Hepatocyte (in vitro differentiated cells): ENCODE results near the gene TTYH2. TPM values are rescaled to one million over a fixed set of nuclear protein-coding genes. Genes with fewer than 3 reads are reported as not detected.

Experiments used
- DNase-seq: peaks from one replicate; pipeline ENCODE4 v3.0.0-alpha.2; 2016; ENCODE audit warnings: low spot score
- H2AFZ ChIP-seq: fragments of 200-600 bp; sonication (generic); 2 replicates; pipeline ENCODE4 v1.6.0; 2016; ENCODE audit warnings: antibody characterized with exemption, mild to moderate bottlenecking
- H3K27ac ChIP-seq: fragments of 200-600 bp; sonication (generic); 2 replicates; pipeline ENCODE4 v1.5.1; 2016; ENCODE audit warnings: mild to moderate bottlenecking
- H3K27me3 ChIP-seq: fragments of 200-600 bp; sonication (generic); 2 replicates; pipeline ENCODE4 v1.6.1; 2016
- H3K36me3 ChIP-seq: fragments of 200-600 bp; sonication (generic); replicated peaks from 2 replicates; pipeline ENCODE4 v1.5.1; 2016; ENCODE audit warnings: low read depth; ENCODE audit not compliant: insufficient read depth
- H3K4me1 ChIP-seq: fragments of 200-600 bp; sonication (generic); 2 replicates; pipeline ENCODE4 v1.5.1; 2016; ENCODE audit warnings: mild to moderate bottlenecking, moderate library complexity; ENCODE audit not compliant: insufficient read depth
- H3K4me2 ChIP-seq: fragments of 200-600 bp; sonication (generic); 2 replicates; pipeline ENCODE4 v1.6.0; 2016
- H3K4me3 ChIP-seq: fragments of 200-600 bp; sonication (generic); 2 replicates; pipeline ENCODE4 v1.5.1; 2016; ENCODE audit warnings: mild to moderate bottlenecking
- H3K79me2 ChIP-seq: fragments of 200-600 bp; sonication (generic); 2 replicates; pipeline ENCODE4 v1.6.0; 2017; ENCODE audit warnings: mild to moderate bottlenecking
- H3K9me2 ChIP-seq: fragments of 200-600 bp; sonication (generic); replicated peaks from 2 replicates; pipeline ENCODE4 v1.6.0; 2017; ENCODE audit warnings: mild to moderate bottlenecking; ENCODE audit not compliant: insufficient read depth
- H3K9me3 ChIP-seq: fragments of 200-600 bp; sonication (generic); 2 replicates; pipeline ENCODE4 v1.5.1; 2016; ENCODE audit warnings: low read depth, mild to moderate bottlenecking
- H4K20me1 ChIP-seq: fragments of 200-600 bp; sonication (generic); 2 replicates; pipeline ENCODE4 v1.6.0; 2016; ENCODE audit warnings: mild to moderate bottlenecking; ENCODE audit not compliant: insufficient read depth, poor library complexity, severe bottlenecking
- CTCF ChIP-seq: fragments of 200-600 bp; sonication (generic); IDR thresholded peaks from 2 replicates; pipeline ENCODE4 v1.5.1; 2016; ENCODE audit warnings: antibody characterized with exemption, mild to moderate bottlenecking; ENCODE audit not compliant: poor library complexity
- EZH2 ChIP-seq: fragments of 200-600 bp; sonication (generic); IDR thresholded peaks from 2 replicates; pipeline ENCODE4 v1.6.1; 2016; ENCODE audit warnings: antibody characterized with exemption, mild to moderate bottlenecking, borderline replicate concordance
- EZH2phosphoT487 ChIP-seq: fragments of 200-600 bp; sonication (generic); IDR thresholded peaks from one replicate; pipeline ENCODE4 v1.6.1; 2018; ENCODE audit warnings: antibody characterized with exemption, mild to moderate bottlenecking, low read depth, moderate library complexity; ENCODE audit not compliant: unreplicated experiment, severe bottlenecking
- WGBS: methylation state at CpG from one replicate; pipeline ENCODE4 v1.1.6; 2016; ENCODE audit warnings: low lambda C conversion rate; ENCODE audit errors: missing lambda C conversion rate; 5-methylcytosine and 5-hydroxymethylcytosine counted together
- polyA plus RNA-seq: library from polyadenylated mRNA; unstranded; fragments of >200 nt; fragmentation: Nextera tagmentation; extraction: Ambion mirVana; gene quantifications from 2 replicates; pipeline ENCODE4 v1.2.1, GENCODE V29; 2016
- total RNA-seq: library from RNA; depleted of rRNA; stranded (reverse); fragments of >200 nt; gene quantifications from 2 replicates; pipeline ENCODE4 v1.2.3, GENCODE V29; 2014

Gene TTYH2
- total and polyA plus RNA-seq, 2 experiments from 2014 or later: 7.4 to 7.8 TPM

- no peak overlapping the region for H3K4me3 ChIP-seq
- no peaks in the 10 kb centered on the region for H3K9me3 ChIP-seq
- H3K4me2 ChIP-seq: no peak overlapping the region
- H3K4me1 ChIP-seq: no peaks in the 10 kb centered on the region
- 94% methylated on average over 16 of the region's 16 CpGs for WGBS
- H2AFZ ChIP-seq: no peak overlapping the region
- no peak for TF ChIP-seq EZH2phosphoT487
- TF ChIP-seq CTCF: no peak
- no peak for TF ChIP-seq EZH2
- no peaks in the 10 kb centered on the region for H3K79me2 ChIP-seq
- H3K27me3 ChIP-seq: no peaks in the 10 kb centered on the region
- H3K27ac ChIP-seq: no peak overlapping the region
- no peaks in the 10 kb centered on the region for H3K36me3 ChIP-seq
- DNase-seq: no peak
- H3K9me2 ChIP-seq: no peaks in the 10 kb centered on the region
- no peaks in the 10 kb centered on the region for H4K20me1 ChIP-seq
These were observed 7.8 kb downstream of the TTYH2 start for GRCh38 chr17:74220946-74221818.

- no peak overlapping the region for H3K27ac ChIP-seq
- TF ChIP-seq EZH2: no peak
- no peak for TF ChIP-seq CTCF
- no peak for TF ChIP-seq EZH2phosphoT487
- no peak overlapping the region for H2AFZ ChIP-seq
- no peak overlapping the region for H3K4me2 ChIP-seq
- H3K9me2 ChIP-seq: no peaks in the 10 kb centered on the region
- no peaks in the 10 kb centered on the region for H3K9me3 ChIP-seq
- no peak for DNase-seq
- H3K79me2 ChIP-seq: no peaks in the 10 kb centered on the region
- H3K4me3 ChIP-seq: no peak overlapping the region
- H3K36me3 ChIP-seq: no peaks in the 10 kb centered on the region
- H3K27me3 ChIP-seq: no peaks in the 10 kb centered on the region
- no peaks in the 10 kb centered on the region for H4K20me1 ChIP-seq
- WGBS: 93% methylated on average over 13 of the region's 13 CpGs
- no peaks in the 10 kb centered on the region for H3K4me1 ChIP-seq
These were observed 9.0 kb downstream of the TTYH2 start for GRCh38 chr17:74222399-74222798.

GRCh38 chr17:74223901-74224300 is 10.5 kb downstream of the TTYH2 start:
- no peaks in the 10 kb centered on the region for H3K9me3 ChIP-seq
- no peak overlapping the region for H3K4me2 ChIP-seq
- H3K27ac ChIP-seq: no peak overlapping the region
- no peaks in the 10 kb centered on the region for H3K36me3 ChIP-seq
- H4K20me1 ChIP-seq: no peaks in the 10 kb centered on the region
- H3K9me2 ChIP-seq: no peaks in the 10 kb centered on the region
- no peaks in the 10 kb centered on the region for H3K4me1 ChIP-seq
- no peaks in the 10 kb centered on the region for H3K27me3 ChIP-seq
- WGBS: 87% methylated on average over 14 of the region's 14 CpGs
- H3K4me3 ChIP-seq: no peak overlapping the region
- no peaks in the 10 kb centered on the region for H3K79me2 ChIP-seq
- TF ChIP-seq CTCF (no peak), EZH2 (no peak), EZH2phosphoT487 (no peak)
- H2AFZ ChIP-seq: no peak overlapping the region
- no peak for DNase-seq
